ENCODE data around the gene SLC44A3. TPM values are rescaled to one million over a fixed set of nuclear protein-coding genes. Genes with fewer than 3 reads are reported as not detected.

Gene SLC44A3
- total and polyA plus RNA-seq, 2 of the 8 experiments (the other 6 are each of a cell fraction or from before 2014, with no cell fraction given) = 4.2 to 5.0 TPM

DNA sequence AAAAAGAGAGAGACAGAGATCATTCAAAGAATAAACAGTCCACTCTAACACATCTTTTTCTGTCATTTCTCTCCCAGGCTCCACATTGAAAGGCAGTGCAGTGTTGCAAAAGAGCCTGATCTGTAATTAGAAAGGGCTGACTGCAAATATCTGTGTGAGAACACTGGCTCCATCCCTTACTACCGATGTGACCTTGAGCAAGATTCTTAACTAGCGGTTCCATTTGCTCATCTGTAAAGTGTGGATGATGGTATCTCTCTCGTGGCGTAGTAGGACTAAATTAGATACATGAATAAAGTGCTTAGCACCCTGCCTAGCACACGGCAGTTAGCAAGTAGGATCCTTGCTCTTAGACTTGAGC, 26.9 kb upstream of the SLC44A3 start:
- H3K4me2 ChIP-seq (ENCODE audit: insufficient read depth in 1 of 2, low read depth in 2 of 2, low read length in 2 of 2) = no peak overlapping the region
- ChIA-PET POLR2A (ENCODE audit: partially characterized antibody) (no interaction called here), CTCF (ENCODE audit: partially characterized antibody) (interaction anchor here (1.3 kb wide), 1 partner anchor 194 kb away, joined by 5 read pairs; no protein-coding TSS in a partner anchor)
- H3K4ac ChIP-seq (replicated peaks; ENCODE audit: insufficient read length, low read depth, low read length) = no peak overlapping the region
- H3K79me1 ChIP-seq (ENCODE audit: low read depth, low read length) = no peaks in the 10 kb centered on the region
- no peak overlapping the region for H3K4me3 ChIP-seq (ENCODE audit: extremely low read depth in 1 of 4, insufficient read depth in 2 of 4, low read depth in 3 of 4, low read length in 4 of 4)
- H3K18ac ChIP-seq (ENCODE audit: extremely low read depth, low read length) = no peak overlapping the region
- H2BK120ac ChIP-seq (replicated peaks; ENCODE audit: low read depth, low read length) = no peak overlapping the region
- H3K27me3 ChIP-seq (replicated peaks in 1 of 4; ENCODE audit: control insufficient read depth in 3 of 4, extremely low read depth in 1 of 4, insufficient read depth in 3 of 4, low read length in 3 of 4) = no peaks in the 10 kb centered on the region
- DNase-seq (ENCODE audit: low read depth in 1 of 2, low spot score in 2 of 2) = no peak
- H4K91ac ChIP-seq (replicated peaks; ENCODE audit: insufficient read length, low read length) = no peak overlapping the region
- no peak overlapping the region for H4K5ac ChIP-seq (ENCODE audit: insufficient read length, low read depth, low read length)
- H3K56ac ChIP-seq (replicated peaks; ENCODE audit: insufficient read length, low read depth, low read length) = no peak overlapping the region
- no peak overlapping the region for H2AFZ ChIP-seq (ENCODE audit: low read length)
- peaks cover 0 to 3% (median 0%) of the 10 kb centered on the region in 4 experiments; a peak in 1 of 7 replicates for H3K4me1 ChIP-seq (replicated peaks in 1 of 4; ENCODE audit: control insufficient read depth in 3 of 4, insufficient read depth in 4 of 4, low read length in 3 of 4)
- no peak overlapping the region for H2BK20ac ChIP-seq (ENCODE audit: low read length)
- no peak overlapping the region for H3K9ac ChIP-seq (replicated peaks in 1 of 4; ENCODE audit: extremely low read depth in 1 of 4, low read depth in 3 of 4, low read length in 3 of 4)
- no peaks in the 10 kb centered on the region for H3K79me2 ChIP-seq (ENCODE audit: control insufficient read depth in 1 of 2, insufficient read depth in 2 of 2, low read length in 2 of 2)
- H3K23ac ChIP-seq (ENCODE audit: insufficient read length) = no peak overlapping the region
- no peak overlapping the region for H2BK12ac ChIP-seq (ENCODE audit: low read depth, low read length)
- FAIRE-seq = no peak
- H3K23me2 ChIP-seq (ENCODE audit: low read depth, low read length) = no peaks in the 10 kb centered on the region
- H2BK15ac ChIP-seq (ENCODE audit: low read length) = no peak overlapping the region
- TF ChIP-seq HDAC6 (IDR thresholded peaks at IDR 0.05; ENCODE audit: low read depth, low read length) = no peak
- no peak for TF ChIP-seq SUZ12 (IDR thresholded peaks at IDR 0.05; ENCODE audit: low read length)
- no peak for TF ChIP-seq SAP30 (IDR thresholded peaks at IDR 0.05; ENCODE audit: insufficient read depth, insufficient replicate concordance, low read length)
- no peak for TF ChIP-seq SIRT6 (IDR thresholded peaks at IDR 0.05; ENCODE audit: low read length)
- no peak for TF ChIP-seq SP4 (IDR thresholded peaks at IDR 0.05; ENCODE audit: low read length)
- TF ChIP-seq, protein P1, sequence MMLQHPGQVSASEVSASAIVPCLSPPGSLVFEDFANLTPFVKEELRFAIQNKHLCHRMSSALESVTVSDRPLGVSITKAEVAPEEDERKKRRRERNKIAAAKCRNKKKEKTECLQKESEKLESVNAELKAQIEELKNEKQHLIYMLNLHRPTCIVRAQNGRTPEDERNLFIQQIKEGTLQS (IDR thresholded peaks at IDR 0.05; ENCODE audit: insufficient read depth, low read depth, low read length) = no peak
- no peak for TF ChIP-seq SIN3A (conservative IDR thresholded peaks at IDR 0.05 in 1 of 2, IDR thresholded peaks at IDR 0.05 in 1 of 2; ENCODE audit: low read depth in 1 of 2, low read length in 2 of 2)
- no peak for TF ChIP-seq BACH1 (IDR thresholded peaks at IDR 0.05; ENCODE audit: low read length)
- TF ChIP-seq TEAD4 (IDR thresholded peaks at IDR 0.05; ENCODE audit: low read depth, low read length) = no peak
- TF ChIP-seq, protein P2, sequence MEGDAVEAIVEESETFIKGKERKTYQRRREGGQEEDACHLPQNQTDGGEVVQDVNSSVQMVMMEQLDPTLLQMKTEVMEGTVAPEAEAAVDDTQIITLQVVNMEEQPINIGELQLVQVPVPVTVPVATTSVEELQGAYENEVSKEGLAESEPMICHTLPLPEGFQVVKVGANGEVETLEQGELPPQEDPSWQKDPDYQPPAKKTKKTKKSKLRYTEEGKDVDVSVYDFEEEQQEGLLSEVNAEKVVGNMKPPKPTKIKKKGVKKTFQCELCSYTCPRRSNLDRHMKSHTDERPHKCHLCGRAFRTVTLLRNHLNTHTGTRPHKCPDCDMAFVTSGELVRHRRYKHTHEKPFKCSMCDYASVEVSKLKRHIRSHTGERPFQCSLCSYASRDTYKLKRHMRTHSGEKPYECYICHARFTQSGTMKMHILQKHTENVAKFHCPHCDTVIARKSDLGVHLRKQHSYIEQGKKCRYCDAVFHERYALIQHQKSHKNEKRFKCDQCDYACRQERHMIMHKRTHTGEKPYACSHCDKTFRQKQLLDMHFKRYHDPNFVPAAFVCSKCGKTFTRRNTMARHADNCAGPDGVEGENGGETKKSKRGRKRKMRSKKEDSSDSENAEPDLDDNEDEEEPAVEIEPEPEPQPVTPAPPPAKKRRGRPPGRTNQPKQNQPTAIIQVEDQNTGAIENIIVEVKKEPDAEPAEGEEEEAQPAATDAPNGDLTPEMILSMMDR (IDR thresholded peaks at IDR 0.05; ENCODE audit: control extremely low read depth in 1 of 3, insufficient read depth in 1 of 3, low read depth in 1 of 3, low read length in 3 of 3) = no peak
- no peak for TF ChIP-seq BRCA1 (IDR thresholded peaks at IDR 0.05; ENCODE audit: low read depth, low read length)
- TF ChIP-seq KDM5A (IDR thresholded peaks at IDR 0.05; ENCODE audit: low read length) = no peak
- no peaks in the 10 kb centered on the region for H3K9me3 ChIP-seq (ENCODE audit: insufficient read depth in 2 of 2, low read depth in 1 of 2, low read length in 1 of 2)
- WGBS, 2 experiments (ENCODE audit: extremely low coverage in 1 of 2, insufficient coverage in 1 of 2, insufficient read length in 1 of 2, insufficient replicate concordance in 2 of 2, low coverage in 1 of 2, low lambda C conversion rate in 2 of 2, missing lambda C conversion rate in 1 of 2) = 87% methylated on average over 5 of the region's 5 CpGs; no CpG with 5 or more reads in 1 of the 2 experiments
- no peak overlapping the region for H2AK5ac ChIP-seq (ENCODE audit: low read depth, low read length)
- no peak overlapping the region for H3K14ac ChIP-seq (ENCODE audit: insufficient read length)
- no peaks in the 10 kb centered on the region for H3K36me3 ChIP-seq (ENCODE audit: control insufficient read depth in 2 of 4, insufficient read depth in 4 of 4, low read length in 3 of 4)
- no peak overlapping the region for H3K27ac ChIP-seq (ENCODE audit: low read depth, low read length)
- no peak overlapping the region for H4K8ac ChIP-seq (ENCODE audit: extremely low read depth, insufficient read depth, low read length)
- H2BK5ac ChIP-seq (ENCODE audit: low read depth, low read length) = no peak overlapping the region
- H4K20me1 ChIP-seq (replicated peaks in 1 of 2; ENCODE audit: control insufficient read depth in 1 of 2, insufficient read depth in 2 of 2, low read length in 2 of 2) = no peaks in the 10 kb centered on the region

Measured in H1 (cell line).